Panc1 (cell line): ENCODE data around the gene NOX5. TPM values are rescaled to one million over a fixed set of nuclear protein-coding genes. Genes with fewer than 3 reads are reported as not detected.

Experiments
- ATAC-seq: fragments of 200-7000 bp; cut with Tn5 transposase; 2 replicates; pipeline ENCODE4 v1.9.1; 2020; ENCODE audit warnings: mild to moderate bottlenecking, moderate library complexity
- BruUV-seq: library from RNA; stranded (reverse); fragments of 400-500 nt; replicated peaks from 2 replicates; lab custom pipeline; 2021; lab: Mats Ljungman, UMichigan
- CTCF ChIA-PET: fragments of 300-600 bp; sonication (Branson Sonifier 250); formaldehyde crosslinking; loops from one replicate; lab custom pipeline; 2022; ENCODE audit warnings: antibody characterized with exemption; lab: Charles Lee
- POLR2A ChIA-PET: fragments of 300-600 bp; sonication (Branson Sonifier 250); formaldehyde crosslinking; loops from one replicate; lab custom pipeline; 2022; ENCODE audit warnings: antibody characterized with exemption; lab: Charles Lee
- DNase-seq: peaks from one replicate; pipeline ENCODE4 v3.0.0-alpha.2; 2010; ENCODE audit warnings: low read depth, low spot score
- H3K27ac ChIP-seq: 2 replicates; pipeline ENCODE4 v1.5.1; 2011; ENCODE audit warnings: mild to moderate bottlenecking, low read length, inconsistent platforms
- H3K27me3 ChIP-seq: fragments of 200-500 bp; sonication (Bioruptor generic); 2 replicates; pipeline ENCODE4 v1.6.0; 2014; ENCODE audit warnings: low read length, inconsistent platforms; ENCODE audit not compliant: control insufficient read depth, insufficient read depth
- H3K36me3 ChIP-seq: fragments of 200-500 bp; sonication (Bioruptor generic); 2 replicates; pipeline ENCODE4 v1.5.1; 2014; ENCODE audit warnings: inconsistent platforms, mild to moderate bottlenecking, low read length, moderate library complexity; ENCODE audit not compliant: control insufficient read depth, insufficient read depth
- H3K4me1 ChIP-seq: 2 replicates; pipeline ENCODE4 v1.5.1; 2011; ENCODE audit warnings: inconsistent platforms, mild to moderate bottlenecking, low read length, moderate library complexity; ENCODE audit not compliant: control insufficient read depth, insufficient read depth
- H3K4me3 ChIP-seq, 2 experiments: 2 replicates each; pipeline ENCODE4 v1.5.1; 2011 to 2012; ENCODE audit warnings: low read depth in 2 of 2, low read length in 2 of 2, mild to moderate bottlenecking in 2 of 2, inconsistent platforms in 1 of 2, moderate library complexity in 1 of 2
- H3K9me3 ChIP-seq: fragments of 200-500 bp; sonication (Bioruptor generic); 2 replicates; pipeline ENCODE4 v1.5.1; 2014; ENCODE audit warnings: low read depth, mild to moderate bottlenecking, inconsistent platforms, low read length, moderate library complexity; ENCODE audit not compliant: control insufficient read depth, insufficient read depth
- CTCF ChIP-seq: fragments of 450-650 bp; IDR thresholded peaks from 2 replicates; pipeline ENCODE4 v1.5.1; 2017; ENCODE audit warnings: mild to moderate bottlenecking
- POLR2AphosphoS5 ChIP-seq: IDR thresholded peaks from 2 replicates; pipeline ENCODE4 v1.6.1; 2012; ENCODE audit warnings: mild to moderate bottlenecking, low read depth, low read length, moderate library complexity
- REST ChIP-seq, 2 experiments: IDR thresholded peaks; 2 replicates each; pipeline ENCODE4 v1.6.1; 2011 to 2012; ENCODE audit warnings: low read depth in 2 of 2, control low read depth in 1 of 2, low read length in 1 of 2, mild to moderate bottlenecking in 1 of 2, moderate library complexity in 1 of 2; ENCODE audit not compliant: insufficient read depth in 1 of 2
- SIN3A ChIP-seq: IDR thresholded peaks from 2 replicates; pipeline ENCODE4 v1.6.1; 2012; ENCODE audit warnings: low read depth, mild to moderate bottlenecking, low read length, moderate library complexity, borderline replicate concordance; ENCODE audit not compliant: insufficient read depth
- TCF7L2 ChIP-seq: IDR thresholded peaks from 2 replicates; pipeline ENCODE4 v1.6.1; 2011; ENCODE audit warnings: mild to moderate bottlenecking, low read depth, low read length, inconsistent platforms
- in situ Hi-C: cut with HindIII; loops from 2 replicates; pipeline ENCODE4 v1.10.0; 2016; ENCODE audit warnings: low sequenced_read_pairs, low pct_unique_long_range_greater_than_20kb
- intact Hi-C: fragments of 100-400 bp; cut with micrococcal nuclease; formaldehyde crosslinking; loops from one replicate; pipeline ENCODE4 v1.10.0; 2022; ENCODE audit not compliant: unreplicated experiment
- total RNA-seq: library from RNA; stranded (reverse); gene quantifications from one replicate; pipeline ENCODE4 v1.2.1, GENCODE V29; 2021; ENCODE audit not compliant: unreplicated experiment

NOX5 gene
- total RNA-seq, 1 experiment from 2014 or later: 0.26 TPM

- no peak for DNase-seq
- ChIA-PET POLR2A (interaction anchor here (0.6 to 0.7 kb wide), 2 partner anchors 136 to 318 kb away, joined by 6 to 11 read pairs; no protein-coding TSS in a partner anchor), CTCF (no interaction called here)
- intact Hi-C loops: no loop called here
- H3K9me3 ChIP-seq: no peaks in the 10 kb centered on the region
- in situ Hi-C loops: no loop called here
- no peaks in the 10 kb centered on the region for H3K36me3 ChIP-seq
- H3K4me1 ChIP-seq: no peaks in the 10 kb centered on the region; the same call in 1 of the 2 replicates
- H3K4me3 ChIP-seq: no peak overlapping the region
- BruUV-seq: no TSS peak
- H3K27ac ChIP-seq: no peak overlapping the region
- peaks cover 11% of the 10 kb centered on the region for H3K27me3 ChIP-seq
- TF ChIP-seq TCF7L2: no peak
- no peak for TF ChIP-seq CTCF
- TF ChIP-seq SIN3A: no peak
- no peak for TF ChIP-seq REST (IDR thresholded peaks at IDR 0.05; ENCODE audit: insufficient read depth in 1 of 2, low read depth in 2 of 2, low read length in 1 of 2)
- no peak for TF ChIP-seq POLR2AphosphoS5
- ATAC-seq: no peak
Measured at GRCh38 chr15:69085325-69086081, 71.0 kb downstream of the NOX5 start.

- DNase-seq (no peak), ATAC-seq (no peak)
- Histone ChIP-seq H3K27ac (no peak overlapping the region), H3K9me3 (no peaks in the 10 kb centered on the region), H3K27me3 (peaks cover 11% of the 10 kb centered on the region), H3K36me3 (no peaks in the 10 kb centered on the region), H3K4me1 (no peaks in the 10 kb centered on the region; the same call in 1 of the 2 replicates), H3K4me3 (no peak overlapping the region)
- CTCF ChIA-PET: no interaction called here
- TF ChIP-seq REST (IDR thresholded peaks at IDR 0.05; ENCODE audit: insufficient read depth in 1 of 2, low read depth in 2 of 2, low read length in 1 of 2): no peak
- no peak for TF ChIP-seq TCF7L2
- no peak for TF ChIP-seq SIN3A
- TF ChIP-seq POLR2AphosphoS5: no peak
- BruUV-seq: no TSS peak
- in situ Hi-C loops: no loop called here
- POLR2A ChIA-PET: interaction anchor here (0.6 kb wide), 1 partner anchor 135 kb away, joined by 11 read pairs; no protein-coding TSS in a partner anchor
- intact Hi-C loops: no loop called here
Measured at GRCh38 chr15:69086427-69087204, 72.1 kb downstream of the NOX5 start.
